HEK293T (cell line): Measurements from ENCODE around the gene TCF20.

Source experiments
- CTCF ChIA-PET: fragments of 350-600 bp; formaldehyde crosslinking; extraction: SDS; loops from one replicate; lab custom pipeline; 2021; ENCODE audit warnings: antibody characterized with exemption, inconsistent platforms; lab: Yijun Ruan, JAX
- POLR2A ChIA-PET: fragments of 350-600 bp; formaldehyde crosslinking; extraction: SDS; loops from one replicate; lab custom pipeline; 2020; ENCODE audit warnings: antibody characterized with exemption, inconsistent platforms; lab: Yijun Ruan, JAX
- DNase-seq: peaks from one replicate; pipeline ENCODE4 v3.0.0; 2012; ENCODE audit warnings: mixed read lengths; ENCODE audit errors: extremely low spot score
- ARNT ChIP-seq: fragments of 450-650 bp; IDR thresholded peaks from 2 replicates; pipeline ENCODE4 v1.6.1; 2017; ENCODE audit warnings: mild to moderate bottlenecking
- BHLHE40 ChIP-seq: fragments of 450-650 bp; IDR thresholded peaks from 2 replicates; pipeline ENCODE4 v1.6.1; 2016; ENCODE audit warnings: mild to moderate bottlenecking, moderate library complexity, borderline replicate concordance
- CTBP1 ChIP-seq: fragments of 450-650 bp; IDR thresholded peaks from 2 replicates; pipeline ENCODE4 v1.6.1; 2016; ENCODE audit warnings: borderline replicate concordance
- ELF4 ChIP-seq: fragments of 450-650 bp; IDR thresholded peaks from 2 replicates; pipeline ENCODE4 v1.6.1; 2017; ENCODE audit warnings: antibody characterized with exemption
- FOXA1 ChIP-seq: fragments of 450-650 bp; IDR thresholded peaks from 2 replicates; pipeline ENCODE4 v1.6.1; 2016; ENCODE audit warnings: mild to moderate bottlenecking
- FOXK2 ChIP-seq: fragments of 450-650 bp; IDR thresholded peaks from 2 replicates; pipeline ENCODE4 v1.6.1; 2016; ENCODE audit warnings: mild to moderate bottlenecking
- FOXM1 ChIP-seq: fragments of 450-650 bp; IDR thresholded peaks from 2 replicates; pipeline ENCODE4 v1.6.1; 2017; ENCODE audit warnings: mild to moderate bottlenecking, borderline replicate concordance
- HDGF ChIP-seq: fragments of 450-650 bp; IDR thresholded peaks from 2 replicates; pipeline ENCODE4 v1.6.1; 2017; ENCODE audit warnings: antibody characterized with exemption, borderline replicate concordance
- L3MBTL2 ChIP-seq: fragments of 450-650 bp; conservative IDR thresholded peaks from 2 replicates; pipeline ENCODE4 v1.6.1; 2016; ENCODE audit warnings: mild to moderate bottlenecking
- LEF1 ChIP-seq: fragments of 450-650 bp; IDR thresholded peaks from 2 replicates; pipeline ENCODE4 v1.6.1; 2017; ENCODE audit warnings: mild to moderate bottlenecking, borderline replicate concordance
- NFRKB ChIP-seq: fragments of 450-650 bp; IDR thresholded peaks from 2 replicates; pipeline ENCODE4 v1.6.1; 2016; ENCODE audit warnings: mild to moderate bottlenecking, moderate library complexity
- PKNOX1 ChIP-seq: fragments of 450-650 bp; IDR thresholded peaks from 2 replicates; pipeline ENCODE4 v1.6.1; 2016
- SP1 ChIP-seq: fragments of 450-650 bp; IDR thresholded peaks from 2 replicates; pipeline ENCODE4 v1.6.1; 2017
- SUZ12 ChIP-seq: fragments of 450-650 bp; IDR thresholded peaks from 2 replicates; pipeline ENCODE4 v1.6.1; 2016; ENCODE audit warnings: mild to moderate bottlenecking
- TARDBP ChIP-seq: fragments of 450-650 bp; IDR thresholded peaks from 2 replicates; pipeline ENCODE4 v1.6.1; 2016
- ZNF384 ChIP-seq: fragments of 450-650 bp; IDR thresholded peaks from 2 replicates; pipeline ENCODE4 v1.6.1; 2016

The TCF20 gene

DNA sequence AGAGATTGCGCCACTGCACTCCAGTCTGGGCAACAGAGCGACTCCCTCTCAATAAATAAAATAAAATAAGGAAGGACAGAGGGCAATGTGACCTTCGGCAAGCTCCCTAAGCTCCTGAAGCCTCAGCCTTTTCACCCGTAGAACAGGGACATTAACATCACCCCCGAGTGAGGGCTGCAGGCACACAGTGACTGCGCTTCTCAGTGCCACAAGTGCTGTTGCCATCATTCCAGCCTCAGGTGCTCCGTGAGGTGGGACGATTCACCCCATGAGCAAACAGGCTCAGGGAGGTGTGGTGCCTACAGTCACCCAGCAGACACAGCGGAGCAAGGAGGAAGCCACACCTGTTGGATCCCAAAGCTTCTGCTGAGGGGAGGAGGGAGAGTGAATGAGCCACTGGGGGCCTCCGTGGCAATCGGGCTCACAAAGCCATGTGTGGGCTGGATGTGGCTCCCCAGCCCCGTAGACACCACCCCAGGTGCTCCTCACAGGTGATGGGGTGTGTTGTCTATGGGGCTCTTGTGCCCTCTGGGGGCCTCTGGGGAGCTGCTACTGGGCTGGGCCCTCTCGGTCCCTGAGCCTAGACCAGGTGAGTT lies 9.1 kb upstream of the TCF20 start:
- ChIA-PET POLR2A (interaction anchor here (0.6 kb wide), 1 partner anchor 105 kb away, joined by 3 read pairs; no protein-coding TSS in a partner anchor), CTCF (interaction anchor here (1.5 to 1.6 kb wide), 2 partner anchors 110 to 165 kb away, joined by 3 to 4 read pairs; no protein-coding TSS in a partner anchor)
- no peak for TF ChIP-seq FOXK2
- TF ChIP-seq PKNOX1: no peak
- TF ChIP-seq BHLHE40: no peak
- no peak for TF ChIP-seq SUZ12
- no peak for TF ChIP-seq ZNF384
- TF ChIP-seq TARDBP: no peak
- no peak for TF ChIP-seq L3MBTL2
- TF ChIP-seq ELF4: no peak
- no peak for DNase-seq

DNA sequence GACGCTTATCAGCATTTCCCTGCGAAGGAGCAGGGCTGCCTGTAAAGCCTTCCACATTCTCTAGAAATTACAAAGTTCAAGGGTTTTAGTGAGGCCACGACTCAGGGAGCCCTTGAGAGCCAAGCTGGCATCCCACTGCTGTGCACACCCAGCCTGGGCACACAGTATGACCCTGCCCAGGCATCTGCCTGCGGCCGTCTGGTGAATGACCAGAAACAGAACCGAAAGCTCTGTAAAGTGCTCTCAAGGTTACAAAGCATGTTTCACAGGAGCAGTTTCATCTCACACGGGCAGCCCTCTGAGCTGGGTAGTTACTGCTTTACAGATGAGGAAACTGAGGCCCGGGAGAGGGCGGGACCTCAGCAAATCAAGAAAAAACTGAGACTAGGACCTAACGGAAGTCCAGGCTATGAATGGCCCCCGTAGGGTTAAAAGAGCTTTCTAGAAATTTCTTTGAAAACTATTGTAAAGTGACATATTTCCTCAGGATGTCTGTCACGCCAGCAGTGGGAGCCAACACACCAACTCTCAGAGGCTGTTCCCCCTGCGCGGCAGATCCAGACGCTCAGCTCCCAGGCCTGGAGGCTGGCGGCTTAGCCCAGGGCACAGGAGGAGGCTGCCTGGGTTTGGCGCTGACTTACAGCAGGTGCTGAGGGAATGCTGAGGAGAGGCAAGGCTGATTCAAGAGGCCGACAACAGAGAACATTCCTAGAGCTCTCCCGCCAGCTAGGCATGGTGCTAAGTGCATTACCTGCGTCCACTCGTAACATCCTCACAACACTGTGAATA lies 7.7 kb upstream of the TCF20 start:
- ChIA-PET POLR2A (interaction anchor here (1.0 kb wide), 2 partner anchors 43 to 50 kb away, joined by 3 to 4 read pairs; no protein-coding TSS in a partner anchor), CTCF (no interaction called here)
- no peak for DNase-seq
- TF ChIP-seq TARDBP (no peak), HDGF (no peak), SP1 (no peak), CTBP1 (no peak), FOXM1 (no peak), ZNF384 (no peak), ARNT (no peak), ELF4 (no peak), SUZ12 (no peak), FOXA1 (no peak), LEF1 (no peak), BHLHE40 (no peak), L3MBTL2 (no peak), FOXK2 (no peak), PKNOX1 (no peak), NFRKB (no peak)

DNA sequence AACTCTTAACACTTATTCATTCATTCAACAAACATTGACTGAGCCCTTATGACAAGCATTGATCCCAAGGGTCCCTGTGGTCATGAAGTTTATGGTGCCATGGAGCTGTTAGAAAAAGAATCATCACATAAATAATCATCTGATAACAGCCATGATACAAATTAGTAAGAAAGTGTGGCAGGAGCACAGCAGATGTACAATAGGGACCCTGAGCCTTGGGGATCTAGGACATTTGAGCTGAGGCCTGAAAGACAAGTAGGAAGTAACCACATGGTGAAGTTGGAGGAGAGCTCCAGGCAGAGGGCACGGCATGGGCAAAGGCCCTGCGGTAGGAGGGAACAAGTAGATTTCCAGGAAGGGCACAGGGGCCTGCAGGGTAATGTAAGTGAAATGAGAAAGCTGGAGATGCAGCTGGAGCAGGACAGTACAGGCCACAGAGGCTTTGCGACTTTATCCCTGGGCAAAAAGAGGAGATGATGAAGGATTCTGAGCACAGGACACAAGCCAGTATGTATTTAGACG lies 6.8 kb upstream of the TCF20 start:
- POLR2A ChIA-PET: interaction anchor here (1.0 kb wide), 1 partner anchor 44 kb away, joined by 3 read pairs; no protein-coding TSS in a partner anchor
- DNase-seq: no peak
- TF ChIP-seq PKNOX1 (no peak), LEF1 (no peak), ELF4 (no peak), HDGF (no peak), SUZ12 (no peak), FOXK2 (no peak), NFRKB (no peak)
- CTCF ChIA-PET: no interaction called here

DNA sequence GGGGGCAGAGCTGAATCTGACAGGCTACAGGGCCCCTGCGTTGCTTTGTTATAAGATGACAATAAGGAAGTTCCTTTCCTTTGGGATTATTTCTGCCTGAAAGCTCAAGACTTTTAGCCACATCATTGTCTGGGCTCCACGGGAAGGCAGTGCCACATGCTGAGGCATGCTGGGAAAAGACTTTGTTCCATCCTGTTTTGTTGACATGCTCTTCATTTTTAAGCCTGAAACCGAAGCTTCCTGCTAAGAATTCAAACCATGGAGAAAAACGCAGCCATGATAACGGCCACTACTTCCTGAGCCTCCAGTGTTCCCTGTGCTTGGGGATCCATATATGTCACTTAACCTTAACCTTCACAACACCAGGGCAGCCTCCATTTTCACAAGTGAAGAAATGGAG lies 5.5 kb upstream of the TCF20 start:
- ChIA-PET POLR2A (no interaction called here), CTCF (no interaction called here)
- TF ChIP-seq SP1 (no peak), ELF4 (no peak), TARDBP (no peak), PKNOX1 (no peak), L3MBTL2 (no peak), LEF1 (no peak), NFRKB (no peak), SUZ12 (no peak), ARNT (no peak), FOXA1 (no peak), ZNF384 (no peak)
- no peak for DNase-seq

DNA sequence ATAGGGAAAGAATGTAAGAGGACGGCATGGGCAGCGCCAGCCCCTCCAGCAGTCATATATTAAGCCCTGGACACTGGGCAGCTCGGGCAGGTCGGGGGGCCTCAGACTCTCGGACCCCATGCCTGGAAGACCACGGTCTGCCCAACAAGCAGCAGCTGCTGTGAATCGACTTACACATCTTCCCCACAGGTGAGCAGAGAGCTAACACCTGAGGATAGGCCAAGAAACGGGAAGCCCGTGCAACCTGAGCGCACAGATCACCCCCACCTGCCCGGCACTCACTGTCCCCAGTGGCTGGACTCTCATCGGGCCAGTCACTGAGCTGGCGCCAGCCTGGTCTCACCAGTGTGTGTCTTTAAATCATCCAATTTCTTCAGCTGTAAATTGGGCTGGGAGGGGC lies 4.7 kb upstream of the TCF20 start:
- ChIA-PET CTCF (no interaction called here), POLR2A (no interaction called here)
- no peak for DNase-seq
- TF ChIP-seq L3MBTL2 (no peak), ARNT (no peak), FOXK2 (no peak), FOXA1 (no peak), CTBP1 (no peak), HDGF (no peak), SP1 (no peak), FOXM1 (no peak), ZNF384 (no peak), ELF4 (no peak), PKNOX1 (no peak), SUZ12 (no peak), BHLHE40 (no peak), LEF1 (no peak), NFRKB (no peak)
